GM23248 (cell line): Measurements from ENCODE around the gene FBXO48.

Experiments used
- EZH2 ChIP-seq: fragments of 200-600 bp; sonication (generic); IDR thresholded peaks from 2 replicates; pipeline ENCODE4 v1.6.1; 2018; ENCODE audit warnings: antibody characterized with exemption, mild to moderate bottlenecking; ENCODE audit not compliant: insufficient read depth, poor library complexity, severe bottlenecking
- EZH2phosphoT487 ChIP-seq: fragments of 200-600 bp; sonication (generic); IDR thresholded peaks from 2 replicates; pipeline ENCODE4 v1.6.1; 2018; ENCODE audit warnings: antibody characterized with exemption, moderate library complexity, mild to moderate bottlenecking, low read depth; ENCODE audit not compliant: insufficient read depth

- TF ChIP-seq EZH2 (no peak), EZH2phosphoT487 (no peak)
Observed at GRCh38 chr2:68501768-68502167, 34.7 kb upstream of the FBXO48 start.
